Activated naive CD4-positive, alpha-beta T cell treated with Interleukin-2 at 50 U/mL for 16 hours (primary cell): ENCODE results near the gene TAOK3.
"Not testable (repeated sequence)": the region's sequence is repeated elsewhere in the genome, so short reads cannot be mapped to it uniquely, and the experiment has no call there.

Experiments used
- DNase-seq: peaks from one replicate; pipeline ENCODE4 v3.0.0-alpha.2; 2020

The TAOK3 gene

DNA sequence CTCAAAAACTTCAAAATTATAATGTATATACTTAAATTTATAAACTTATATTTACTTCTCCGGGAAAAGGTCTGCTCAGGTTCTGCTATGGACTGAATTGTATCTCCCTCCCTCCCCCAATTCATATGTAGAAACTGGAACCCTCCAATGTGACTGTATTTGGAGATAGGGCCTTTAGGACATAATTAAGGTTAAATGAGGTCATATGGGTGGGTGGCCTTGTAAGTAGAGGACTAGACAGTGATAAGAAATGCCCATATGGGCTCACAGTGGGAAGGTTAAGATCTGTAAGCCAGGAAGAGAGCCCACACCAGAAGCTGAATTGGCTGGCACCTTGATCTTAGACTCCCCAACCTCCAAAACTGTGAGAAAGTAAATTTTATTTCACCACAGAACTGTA is 84.5 kb downstream of the TAOK3 start:
- no peak for DNase-seq

DNA sequence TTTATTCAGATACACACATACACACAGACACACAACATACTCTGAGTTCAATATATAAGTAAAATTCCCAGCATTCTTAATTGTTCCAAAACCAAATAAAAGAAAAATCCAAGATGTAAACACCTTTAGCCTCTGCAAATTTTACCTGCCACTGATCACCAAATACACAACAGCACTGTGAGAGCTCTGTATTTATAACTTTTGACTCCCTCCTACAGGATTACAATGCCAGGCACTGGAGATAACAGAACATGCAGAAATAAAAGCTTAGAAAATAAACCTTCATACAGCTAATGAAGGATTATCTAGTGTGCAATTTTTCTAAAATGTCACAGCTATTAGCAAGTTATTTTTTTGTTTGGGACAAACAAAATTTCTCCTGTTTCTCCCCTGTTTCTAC is 85.0 kb downstream of the TAOK3 start:
- DNase-seq: no peak

DNA sequence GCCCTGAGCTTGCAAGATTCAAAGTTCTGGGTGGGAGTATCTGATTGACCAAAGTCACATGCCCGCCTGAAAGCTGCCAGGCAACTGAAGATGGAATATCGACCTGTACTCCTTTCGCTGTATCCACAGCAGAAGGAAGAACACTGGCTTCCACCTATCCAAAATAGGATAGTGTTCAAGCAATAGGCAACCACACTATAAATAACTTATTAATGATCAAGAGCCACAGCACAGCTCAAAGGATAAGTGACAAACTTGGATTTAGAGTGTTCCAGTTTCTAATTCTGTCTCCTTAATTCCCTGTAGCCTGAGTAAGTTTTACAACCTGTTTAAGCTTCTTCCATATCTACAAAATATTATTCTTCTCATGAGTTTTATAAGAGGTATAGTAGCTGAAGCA is 89.9 kb downstream of the TAOK3 start:
- no peak for DNase-seq

DNA sequence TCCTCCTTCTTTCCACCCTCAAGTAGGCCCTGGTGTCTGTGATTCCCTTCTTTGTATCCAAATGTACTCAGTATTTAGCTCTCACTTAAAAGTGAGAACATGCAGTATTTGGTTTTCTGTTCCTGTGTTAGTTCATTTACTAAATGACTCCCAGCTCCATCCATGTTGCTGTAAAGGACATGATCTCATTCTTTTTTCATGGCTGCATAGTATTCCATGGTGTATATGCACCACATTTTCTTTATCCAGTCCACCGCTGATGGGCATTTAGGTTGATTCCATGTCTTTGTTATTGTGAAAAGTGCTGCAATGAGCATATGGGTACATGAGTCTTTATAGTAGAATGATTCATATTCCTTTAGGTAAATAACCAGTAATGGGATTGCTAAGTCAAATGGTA is 94.4 kb downstream of the TAOK3 start:
- DNase-seq: not testable (repeated sequence)

DNA sequence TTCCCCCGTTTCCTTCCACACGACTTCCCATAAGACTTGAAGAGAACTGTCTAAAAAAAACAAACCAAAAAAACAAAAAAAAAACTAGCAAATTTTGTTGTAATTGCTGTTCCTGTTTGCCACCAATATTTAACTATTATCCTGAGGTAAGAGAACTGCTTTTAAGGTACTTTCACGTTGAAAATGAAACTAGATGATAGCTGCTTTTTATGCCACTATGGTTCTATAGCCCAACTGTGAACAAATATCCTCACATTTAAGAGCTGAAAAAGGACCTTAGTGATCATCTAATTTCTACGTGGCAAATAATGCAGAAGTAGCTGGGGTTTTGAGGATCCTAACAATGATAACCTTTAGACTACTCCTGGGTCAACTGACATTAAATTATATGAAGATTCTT is 98.6 kb downstream of the TAOK3 start:
- no peak for DNase-seq

DNA sequence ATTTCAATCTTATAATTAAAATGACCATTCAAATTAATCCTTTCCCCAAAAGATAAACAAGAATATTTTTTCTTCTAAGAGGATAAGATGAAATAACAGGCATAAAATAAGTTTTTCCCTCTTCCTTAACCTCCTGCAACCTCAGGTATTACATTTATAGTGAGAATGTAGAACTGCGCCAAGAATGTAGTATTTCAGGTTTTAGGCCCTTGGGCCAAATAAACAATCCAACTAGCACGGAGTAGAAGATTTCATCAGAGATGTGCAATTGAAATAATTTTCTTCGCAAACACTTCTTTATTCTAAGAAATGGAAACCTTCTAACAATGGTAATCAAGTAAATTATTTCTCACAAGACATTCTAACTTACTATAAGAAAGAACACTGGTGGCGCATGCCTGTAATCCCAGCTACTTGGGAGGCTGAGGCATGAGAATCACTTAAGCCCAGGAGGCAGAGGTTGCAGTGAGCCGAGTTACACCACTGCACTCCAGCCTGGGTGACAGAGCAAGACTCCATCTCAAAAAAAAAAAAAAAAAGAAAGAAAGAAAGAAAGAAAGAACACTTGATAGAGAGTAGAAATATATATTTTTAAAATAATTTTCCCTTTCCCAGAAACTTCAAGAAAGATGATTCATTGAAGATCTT is 100.8 kb downstream of the TAOK3 start:
- DNase-seq: no peak

DNA sequence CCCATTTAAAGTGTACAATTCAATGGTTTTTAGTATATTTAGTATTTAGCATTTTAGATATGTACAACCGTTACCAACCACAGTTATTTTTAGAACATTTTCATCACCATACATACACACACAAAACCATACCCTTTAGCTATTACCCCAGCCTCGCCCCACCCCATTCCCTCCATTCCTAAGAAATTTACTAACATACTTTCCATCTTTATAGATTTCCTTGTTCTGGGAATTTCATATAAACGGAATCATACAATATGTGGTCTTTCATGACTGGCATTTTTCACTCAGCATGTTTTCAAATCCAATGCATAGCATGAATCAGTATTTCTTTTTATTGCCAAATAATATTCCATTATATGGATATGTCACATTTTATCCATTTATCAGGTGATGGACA is 101.5 kb downstream of the TAOK3 start:
- no peak for DNase-seq

DNA sequence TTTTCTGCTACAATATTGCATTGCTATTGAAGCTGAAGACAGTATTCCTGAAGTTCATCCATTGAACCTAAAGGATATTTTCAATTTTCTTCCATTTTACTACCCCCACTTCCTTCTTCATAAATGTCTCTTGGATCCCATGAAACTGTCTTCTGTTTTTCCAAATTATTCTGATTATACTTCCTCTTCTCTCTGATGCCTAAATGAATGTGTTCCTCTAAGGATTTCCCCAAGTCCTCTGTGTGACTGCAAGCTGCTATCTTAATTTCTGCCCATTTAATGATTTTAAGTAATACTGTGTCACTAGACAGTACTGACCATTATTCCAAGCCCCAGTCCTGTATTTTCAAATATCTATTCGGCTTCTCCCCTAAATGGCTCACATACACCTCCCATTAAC is 102.9 kb downstream of the TAOK3 start:
- DNase-seq: no peak

DNA sequence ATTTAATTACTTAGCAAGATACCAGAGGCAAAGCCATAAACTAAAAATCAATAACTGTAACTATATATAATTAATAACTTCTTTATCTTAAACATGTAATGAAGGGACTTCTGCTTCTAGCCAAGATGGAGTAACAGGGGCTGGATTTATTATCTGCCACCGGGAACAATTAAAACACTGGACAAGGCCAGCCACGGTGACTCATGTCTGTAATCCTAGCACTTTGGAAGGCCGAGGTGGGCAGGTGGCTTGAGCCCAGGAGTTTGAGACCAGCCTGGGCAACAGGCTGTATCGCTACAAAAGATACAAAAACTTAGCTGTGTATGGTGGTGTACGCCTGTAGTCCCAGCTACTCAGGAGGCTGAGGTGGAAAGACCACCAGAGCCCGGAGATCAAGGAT is 113.6 kb downstream of the TAOK3 start:
- no peak for DNase-seq

DNA sequence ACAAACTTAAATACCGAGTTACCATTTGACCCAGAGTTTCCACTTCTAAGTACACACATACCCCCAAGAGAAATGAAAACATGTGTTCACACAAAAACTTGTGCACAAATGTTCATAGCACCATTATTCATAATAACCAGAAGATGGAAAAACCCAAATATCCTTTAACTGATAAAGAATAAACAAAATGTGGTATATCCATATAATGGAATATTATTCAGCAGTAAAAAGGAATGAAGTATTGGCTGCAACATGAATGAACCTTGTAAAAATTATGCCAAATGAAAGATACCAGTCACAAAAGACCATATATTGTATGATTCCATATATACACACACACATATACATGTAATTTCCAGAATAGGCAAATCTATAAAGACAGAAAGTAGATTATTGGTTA is 116.4 kb downstream of the TAOK3 start:
- DNase-seq: no peak

DNA sequence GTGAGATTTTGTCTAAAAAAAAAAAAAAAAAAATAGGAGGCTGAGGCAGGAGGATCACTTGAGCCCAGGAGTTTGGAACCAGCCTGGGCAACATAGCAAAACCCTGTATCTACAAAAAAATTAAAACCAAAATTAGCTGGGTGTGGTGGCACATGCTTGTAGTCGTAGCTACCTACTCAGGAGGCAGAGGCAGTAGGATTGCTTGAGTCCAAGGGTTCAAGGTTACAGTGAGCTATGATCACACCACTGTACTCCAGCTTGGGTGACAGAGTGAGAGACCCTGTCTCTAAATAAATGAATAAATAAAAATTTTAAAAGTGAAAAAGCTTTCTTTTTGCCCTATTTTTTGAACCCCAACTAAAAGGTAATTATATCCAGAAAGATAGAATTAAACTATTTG is 123.2 kb downstream of the TAOK3 start:
- DNase-seq: no peak

DNA sequence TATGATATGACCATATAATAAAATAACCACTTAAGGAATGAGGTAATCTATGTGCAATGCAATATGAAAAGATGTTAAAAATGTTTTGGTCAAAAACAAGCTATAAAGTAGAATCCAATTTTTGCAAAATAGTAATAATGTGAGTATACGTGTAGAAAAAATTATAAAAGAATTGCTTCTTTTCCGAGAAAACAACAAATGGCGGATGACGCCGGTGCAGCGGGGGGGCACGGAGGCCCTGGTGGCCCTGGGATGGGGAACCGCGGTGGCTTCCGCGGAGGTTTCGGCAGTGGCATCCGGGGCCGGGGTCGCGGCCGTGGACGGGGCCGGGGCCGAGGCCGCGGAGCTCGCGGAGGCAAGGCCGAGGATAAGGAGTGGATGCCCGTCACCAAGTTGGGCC is 126.8 kb downstream of the TAOK3 start:
- DNase-seq: not testable (repeated sequence)

DNA sequence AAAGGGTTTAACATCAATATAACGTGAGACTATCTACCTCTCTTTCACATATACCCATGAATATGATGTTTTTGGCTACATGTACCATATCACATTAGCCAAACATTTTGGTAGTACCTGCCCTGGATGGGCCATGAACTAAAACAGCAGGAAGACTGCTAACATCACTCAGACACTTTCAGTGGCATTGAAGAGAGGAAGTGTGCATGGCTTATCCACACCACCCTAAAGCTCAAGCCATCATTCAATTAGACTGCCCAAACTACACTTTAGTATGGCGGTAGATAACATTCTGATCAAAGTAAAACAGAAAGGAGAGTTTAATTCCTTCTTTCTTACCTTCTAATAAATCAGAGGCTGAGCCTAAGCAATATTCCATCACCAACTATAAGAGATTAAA is 133.8 kb downstream of the TAOK3 start:
- DNase-seq: no peak

DNA sequence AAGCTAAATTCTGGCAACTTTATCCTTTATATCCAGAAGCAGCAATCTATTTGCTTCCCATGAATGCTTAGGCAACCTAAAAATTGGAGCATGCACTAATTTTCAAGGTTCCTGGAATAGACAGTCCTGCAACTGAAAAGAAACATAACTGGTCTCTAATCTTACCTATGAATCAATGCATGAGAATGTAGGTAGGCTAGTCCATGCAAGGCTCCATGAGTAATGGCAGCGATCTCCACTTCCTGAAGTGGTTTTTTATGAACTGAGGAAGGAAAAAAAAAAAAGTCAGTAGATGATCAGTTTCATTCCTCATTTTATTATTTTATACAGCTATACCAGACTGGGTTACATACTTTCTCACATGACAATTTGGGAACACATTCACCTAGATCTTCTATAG is 134.8 kb downstream of the TAOK3 start:
- no peak for DNase-seq

DNA sequence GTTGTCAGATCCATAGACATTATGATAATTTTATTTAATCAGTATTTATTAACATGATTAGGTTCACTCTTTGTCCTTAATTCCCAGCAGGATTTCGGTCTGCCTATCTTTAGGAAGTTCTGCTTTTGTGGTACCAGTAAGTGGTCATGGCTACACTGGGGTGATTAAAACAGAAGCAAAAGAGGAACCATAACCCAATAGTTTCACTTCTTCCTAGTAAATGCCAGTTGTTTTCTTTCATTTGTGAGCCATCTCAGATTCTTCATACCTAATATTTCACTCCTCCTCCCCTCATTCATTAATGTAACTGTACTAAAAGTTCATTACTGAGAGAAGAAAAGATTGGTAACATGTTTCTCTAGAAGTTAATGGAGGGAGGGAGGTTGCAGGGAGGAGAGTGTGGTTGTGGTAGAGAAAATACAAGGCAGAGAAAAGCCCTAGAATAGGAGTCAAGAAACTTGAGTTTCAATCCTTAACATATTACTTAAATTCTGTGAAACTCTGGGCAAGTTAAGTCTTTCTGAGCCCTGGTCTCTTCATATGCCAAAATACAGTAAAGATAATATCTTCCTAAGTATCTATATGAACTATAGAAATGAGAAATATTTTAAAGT is 135.5 kb downstream of the TAOK3 start:
- DNase-seq: no peak

DNA sequence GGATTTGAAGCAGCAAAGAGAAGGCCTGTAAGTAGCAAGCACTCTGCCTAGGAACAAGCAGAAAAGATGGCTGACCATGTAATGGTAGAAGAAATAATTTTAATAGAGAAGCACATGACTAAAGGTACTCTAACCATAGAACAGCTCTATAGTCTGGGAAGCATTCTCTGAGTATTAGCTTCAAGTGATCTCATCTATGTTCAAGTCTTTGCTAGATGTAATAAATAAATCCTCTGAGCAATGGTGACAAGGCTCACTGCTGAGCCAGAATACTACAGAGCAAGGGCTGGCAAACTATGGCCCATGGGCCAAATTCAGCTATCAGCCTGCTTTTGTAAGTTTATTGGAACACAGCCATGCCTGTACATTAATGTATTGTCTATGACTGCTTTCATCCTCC is 152.0 kb downstream of the TAOK3 start:
- no peak for DNase-seq

DNA sequence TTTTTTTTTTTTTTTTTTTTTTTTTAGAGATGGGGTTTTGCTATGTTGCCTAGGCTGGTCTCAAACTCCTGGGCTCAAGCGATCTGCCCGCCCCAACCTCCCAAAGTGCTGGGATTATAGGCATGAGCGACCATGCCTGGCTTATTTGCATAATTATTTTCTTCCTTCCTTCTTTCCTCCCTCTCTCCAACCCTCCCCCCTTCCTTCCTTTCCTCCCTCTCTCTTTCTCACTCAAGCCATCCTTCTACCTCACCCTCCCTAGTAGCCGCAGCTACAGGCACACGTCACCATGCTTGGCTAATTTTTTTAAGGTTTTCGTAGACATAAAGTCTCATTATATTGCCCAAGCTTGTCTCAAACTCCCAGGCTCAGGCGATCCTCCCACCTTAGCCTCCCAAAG is 152.9 kb downstream of the TAOK3 start:
- DNase-seq: no peak

DNA sequence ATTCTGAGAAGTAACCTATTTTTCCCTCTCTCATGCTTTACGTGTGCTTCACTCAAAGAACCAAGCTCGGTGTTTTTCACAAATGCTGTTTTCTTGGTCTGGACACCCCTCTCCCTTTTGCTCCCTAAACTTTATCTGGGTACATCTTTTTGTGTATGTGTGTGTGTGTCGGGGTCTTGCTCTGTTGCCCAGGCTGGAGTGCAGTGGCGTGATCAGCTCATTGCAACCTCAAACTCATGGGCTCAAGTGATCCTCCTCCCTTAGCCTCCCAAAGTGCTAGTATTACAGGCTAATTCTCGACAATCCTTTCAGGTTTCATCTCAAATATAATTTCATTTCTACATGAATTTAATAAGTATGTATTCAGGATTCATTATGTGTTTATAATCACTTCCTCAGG is 153.6 kb downstream of the TAOK3 start:
- no peak for DNase-seq

DNA sequence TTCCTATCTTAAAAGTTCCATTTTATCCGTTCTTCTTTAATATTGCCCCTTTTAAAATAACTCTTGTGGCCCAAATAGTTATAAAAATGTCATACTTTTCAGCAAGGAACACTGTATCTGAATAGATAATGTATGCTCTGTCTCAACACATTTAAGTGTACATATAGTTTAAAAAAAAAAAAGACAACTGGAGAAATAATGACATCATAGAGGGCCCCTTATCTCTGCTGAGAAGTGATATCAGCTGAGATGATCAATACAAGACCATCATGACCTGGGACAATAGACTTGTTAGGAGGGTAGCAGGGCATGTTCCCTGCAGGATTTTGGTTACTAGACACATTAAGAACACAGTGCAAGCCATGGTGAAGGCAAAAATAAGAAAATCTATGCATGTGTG is 159.3 kb downstream of the TAOK3 start:
- DNase-seq: no peak

DNA sequence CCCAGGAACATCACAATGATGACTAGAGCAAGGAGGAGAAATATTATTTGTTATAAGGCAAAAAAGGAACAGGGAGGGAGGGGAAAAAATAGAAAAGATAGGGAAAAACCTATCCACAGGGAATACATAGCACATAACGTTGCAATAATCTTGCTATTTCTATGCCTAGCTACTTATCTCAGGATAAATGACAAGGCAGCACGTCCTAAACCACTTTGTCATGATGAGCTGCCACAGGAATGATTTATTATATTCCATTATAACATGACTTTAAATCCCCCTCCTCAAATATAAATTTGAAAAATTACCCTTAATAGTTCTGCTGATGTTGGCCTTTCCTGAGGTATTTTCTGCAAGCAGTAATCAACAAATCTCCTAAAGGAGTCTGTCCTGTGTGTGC is 160.1 kb downstream of the TAOK3 start:
- DNase-seq: no peak

DNA sequence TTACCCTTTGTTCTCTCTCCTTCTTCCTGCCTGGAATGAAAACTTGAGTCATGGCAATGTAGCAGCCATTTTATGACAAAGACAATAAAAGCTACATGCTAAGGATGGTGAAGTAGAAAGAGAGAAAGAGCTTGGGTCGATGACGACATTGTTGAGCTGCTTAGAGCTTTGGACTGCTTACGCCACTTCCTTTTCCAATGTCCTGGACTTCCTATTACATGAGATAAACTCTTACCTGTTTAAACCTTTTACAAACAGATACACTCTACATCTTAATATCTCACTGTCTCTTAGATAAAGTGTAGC is 166.6 kb downstream of the TAOK3 start:
- DNase-seq: no peak

DNA sequence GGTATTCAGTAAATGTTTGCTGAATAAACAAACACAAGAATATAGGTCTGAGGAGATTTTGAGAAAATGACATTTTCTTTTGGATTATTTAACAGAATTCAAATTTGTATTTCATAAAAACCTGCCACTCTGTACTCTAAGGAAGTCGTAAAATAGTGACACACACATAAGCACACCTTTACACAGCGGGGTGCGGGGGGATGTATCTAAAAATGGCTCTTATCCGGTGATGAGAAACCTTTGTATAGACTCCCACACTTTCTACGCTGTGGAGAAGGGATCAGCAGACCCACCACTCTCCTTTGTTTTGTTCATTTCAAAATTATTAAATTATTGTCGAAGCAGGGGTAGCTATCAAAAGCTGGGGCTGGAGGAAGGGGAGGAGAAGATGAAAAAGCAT is 178.7 kb downstream of the TAOK3 start:
- no peak for DNase-seq

DNA sequence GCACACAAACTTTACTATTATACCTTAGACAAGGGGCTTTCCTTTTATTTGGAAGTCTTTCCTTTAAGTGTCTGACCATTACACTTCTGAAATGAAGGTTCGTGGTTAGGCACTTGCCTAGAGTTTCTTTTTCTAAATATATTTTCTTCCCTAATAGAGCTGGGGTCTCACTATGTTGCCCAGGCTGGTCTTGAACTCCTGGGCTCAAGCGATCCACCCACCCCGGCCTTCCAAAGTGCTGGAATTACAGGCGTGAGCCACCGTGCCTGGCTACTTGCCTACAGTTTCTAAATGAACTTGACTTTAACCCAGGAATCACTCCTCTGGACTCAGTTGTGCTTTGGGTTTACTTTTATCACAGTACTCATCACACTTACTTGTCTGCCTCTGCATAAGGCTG is 179.2 kb downstream of the TAOK3 start:
- DNase-seq: no peak

DNA sequence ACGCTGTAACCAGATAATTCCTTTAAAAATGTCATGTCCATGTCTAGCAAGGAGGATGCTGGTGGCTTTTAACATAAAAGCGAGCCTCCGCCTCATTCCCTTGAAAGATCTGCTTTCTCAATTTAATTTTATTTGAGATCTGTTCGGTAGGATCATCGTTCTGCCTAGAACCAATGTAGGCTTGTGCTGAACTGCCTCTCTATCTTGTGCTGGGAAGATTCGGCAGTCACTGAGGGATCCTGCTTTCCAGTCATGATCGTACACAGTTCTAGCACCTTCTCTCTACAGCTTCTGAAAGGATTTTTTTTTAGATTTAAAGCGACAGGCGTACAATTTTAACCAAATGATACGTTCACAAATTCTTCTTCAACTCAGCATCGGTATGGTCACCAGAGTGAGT is 182.4 kb downstream of the TAOK3 start:
- no peak for DNase-seq

DNA sequence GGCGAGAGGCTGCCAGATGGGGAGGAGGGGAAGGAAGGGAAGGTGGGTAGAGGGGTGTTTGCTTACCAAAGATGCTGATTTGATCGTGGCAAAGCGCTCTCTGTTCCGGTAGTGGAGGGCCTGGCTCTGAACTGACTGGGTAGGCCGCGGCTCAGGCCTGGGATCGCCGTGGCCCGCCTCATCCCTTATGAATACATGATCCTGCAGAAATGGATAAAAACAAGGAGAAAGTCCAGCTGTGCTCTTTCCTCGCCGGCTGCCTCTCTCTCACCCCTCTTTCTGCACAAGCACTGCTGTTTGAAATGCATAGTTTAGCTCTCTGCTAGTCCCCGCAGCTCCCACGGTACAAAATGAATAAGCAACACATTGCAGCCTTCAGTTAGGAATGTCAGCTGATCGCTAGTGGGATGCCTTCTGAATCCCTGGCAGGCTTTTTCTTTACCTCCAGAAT is 182.9 kb downstream of the TAOK3 start:
- DNase-seq: no peak
